DND-41 (cell line): ENCODE data around the gene TRIM68.
A peak's percentile ranks its signal among the peaks of the same experiment; 100 is the strongest.

Experiments
- ATAC-seq: fragments of 200-7000 bp; cut with Tn5 transposase; 3 replicates; pipeline ENCODE4 v1.9.1; 2021; ENCODE audit warnings: low read depth; ENCODE audit not compliant: insufficient read depth
- DNase-seq: peaks from one replicate; pipeline ENCODE4 v3.0.0-alpha.2; 2020
- H2AFZ ChIP-seq: 2 replicates; pipeline ENCODE4 v1.6.0; 2012; ENCODE audit warnings: low read depth, low read length
- H3K27ac ChIP-seq: 2 replicates; pipeline ENCODE4 v1.5.1; 2012; ENCODE audit warnings: low read length, inconsistent platforms
- H3K27me3 ChIP-seq: fragments of 200-600 bp; sonication (generic); 2 replicates; pipeline ENCODE4 v1.6.0; 2012; ENCODE audit warnings: low read length, mild to moderate bottlenecking, inconsistent platforms; ENCODE audit not compliant: insufficient read depth, poor library complexity
- H3K36me3 ChIP-seq: 2 replicates; pipeline ENCODE4 v1.5.1; 2012; ENCODE audit warnings: low read length, inconsistent platforms; ENCODE audit not compliant: insufficient read depth
- H3K4me1 ChIP-seq: 2 replicates; pipeline ENCODE4 v1.5.1; 2012; ENCODE audit warnings: mild to moderate bottlenecking, low read length; ENCODE audit not compliant: insufficient read depth
- H3K4me2 ChIP-seq: 2 replicates; pipeline ENCODE4 v1.6.0; 2012; ENCODE audit warnings: mild to moderate bottlenecking, moderate library complexity, low read length, inconsistent platforms; ENCODE audit not compliant: insufficient read depth
- H3K4me3 ChIP-seq, 2 experiments: fragments of 200-600 bp in 1 of 2; shearing (Covaris generic) in 1 of 2; 2 replicates each; pipeline ENCODE4 v1.5.1; 2012 to 2016; ENCODE audit warnings: inconsistent platforms in 2 of 2, low read length in 2 of 2, mild to moderate bottlenecking in 2 of 2, low read depth in 1 of 2, moderate library complexity in 1 of 2
- H3K79me2 ChIP-seq: 2 replicates; pipeline ENCODE4 v1.6.0; 2012; ENCODE audit warnings: low read length, inconsistent platforms; ENCODE audit not compliant: insufficient read depth
- H3K9ac ChIP-seq: 2 replicates; pipeline ENCODE4 v1.6.0; 2012; ENCODE audit warnings: low read depth, mild to moderate bottlenecking, inconsistent platforms, low read length, moderate library complexity
- H3K9me3 ChIP-seq: 2 replicates; pipeline ENCODE4 v1.5.1; 2012; ENCODE audit warnings: low read length, moderate library complexity, mild to moderate bottlenecking, inconsistent platforms; ENCODE audit not compliant: insufficient read depth, severe bottlenecking
- H4K20me1 ChIP-seq: 2 replicates; pipeline ENCODE4 v1.6.0; 2012; ENCODE audit warnings: low read length; ENCODE audit not compliant: insufficient read depth
- CTCF ChIP-seq: IDR thresholded peaks from 2 replicates; pipeline ENCODE4 v1.5.1; 2012; ENCODE audit warnings: borderline replicate concordance, low read length, moderate library complexity, mild to moderate bottlenecking; ENCODE audit not compliant: poor library complexity, severe bottlenecking; ENCODE audit errors: extremely low read depth
- EZH2 ChIP-seq: IDR thresholded peaks from 3 replicates; pipeline ENCODE4 v1.6.1; 2012; ENCODE audit warnings: borderline replicate concordance, low read depth, mild to moderate bottlenecking, moderate library complexity, low read length, inconsistent platforms; ENCODE audit not compliant: severe bottlenecking

TRIM68 gene

DNA sequence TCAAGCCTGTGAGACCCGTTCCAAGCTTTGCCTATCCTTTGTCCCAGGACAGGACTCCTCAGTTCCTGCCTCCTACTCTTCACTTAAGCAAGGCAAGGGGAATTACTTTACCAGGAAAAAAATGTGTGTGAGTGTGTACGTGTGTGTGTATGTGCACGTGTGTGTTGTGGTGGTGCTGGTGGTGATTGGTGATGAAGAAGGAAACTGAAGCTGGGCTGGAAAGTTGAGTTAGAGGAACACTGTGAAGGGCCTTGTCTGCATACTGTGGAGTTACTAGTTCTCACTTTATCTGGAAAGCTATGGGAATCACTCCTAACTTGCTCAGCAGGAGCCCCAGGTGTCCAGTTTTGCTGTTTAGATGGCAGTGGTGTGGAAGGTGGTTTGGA lies 29.6 kb upstream of the TRIM68 start:
- no peak for ATAC-seq
- H3K27me3 ChIP-seq: peaks cover 4% of the 10 kb centered on the region
- no peak overlapping the region for H3K4me2 ChIP-seq
- H3K9ac ChIP-seq: no peak overlapping the region
- H3K27ac ChIP-seq: no peak overlapping the region
- no peak for DNase-seq
- H2AFZ ChIP-seq: no peak overlapping the region
- H3K4me1 ChIP-seq: no peaks in the 10 kb centered on the region
- no peaks in the 10 kb centered on the region for H4K20me1 ChIP-seq
- no peaks in the 10 kb centered on the region for H3K9me3 ChIP-seq
- no peak overlapping the region for H3K4me3 ChIP-seq
- no peaks in the 10 kb centered on the region for H3K36me3 ChIP-seq
- H3K79me2 ChIP-seq: no peaks in the 10 kb centered on the region
- TF ChIP-seq EZH2: no peak
- TF ChIP-seq CTCF: no peak

- H3K4me3 ChIP-seq: no peak within 1 kb of the TSS
- H3K9me3 ChIP-seq: no peaks in the 10 kb centered on the region
- no peak within 1 kb of the TSS for H3K4me2 ChIP-seq
- H2AFZ ChIP-seq: peak within 1 kb of the TSS; percentile 12; the same call in 1 of the 2 replicates
- H3K9ac ChIP-seq: no peak within 1 kb of the TSS
- H3K27ac ChIP-seq: no peak within 1 kb of the TSS
- peaks cover 4% of the 10 kb centered on the region for H3K27me3 ChIP-seq
- H3K4me1 ChIP-seq: no peaks in the 10 kb centered on the region
- H3K36me3 ChIP-seq: no peaks in the 10 kb centered on the region
- DNase-seq (peak; percentile 61), ATAC-seq (peak; percentile 97)
- no peaks in the 10 kb centered on the region for H3K79me2 ChIP-seq
- TF ChIP-seq CTCF (peak; percentile 90), EZH2 (no peak)
- no peaks in the 10 kb centered on the region for H4K20me1 ChIP-seq
Observed at GRCh38 chr11:4636962-4637661, 29.1 kb upstream of the TRIM68 start, which contains the start of gene OR51D1. TSS of gene OR51D1 (plus strand) at chr11:4637477. CDS start at chr11:4639791, 2,314 bp downstream.

- H2AFZ ChIP-seq: no peak overlapping the region
- no peak for ATAC-seq
- peaks cover 2% of the 10 kb centered on the region for H3K27me3 ChIP-seq
- no peak overlapping the region for H3K4me3 ChIP-seq
- H3K4me1 ChIP-seq: no peaks in the 10 kb centered on the region
- no peak for DNase-seq
- TF ChIP-seq CTCF (no peak), EZH2 (no peak)
- no peaks in the 10 kb centered on the region for H3K9me3 ChIP-seq
- H3K36me3 ChIP-seq: no peaks in the 10 kb centered on the region
- H3K79me2 ChIP-seq: no peaks in the 10 kb centered on the region
- no peak overlapping the region for H3K9ac ChIP-seq
- no peaks in the 10 kb centered on the region for H4K20me1 ChIP-seq
- no peak overlapping the region for H3K4me2 ChIP-seq
- no peak overlapping the region for H3K27ac ChIP-seq
Observed at GRCh38 chr11:4636136-4636535, 28.1 kb upstream of the TRIM68 start.
